Measurements from ENCODE around the gene ZDHHC19.
"Not testable (repeated sequence)": the region's sequence is repeated elsewhere in the genome, so short reads cannot be mapped to it uniquely, and the experiment has no call there.

The ZDHHC19 gene

GRCh38 chr3:196210673-196211556 is at the start of gene ZDHHC19:
Gene ZDHHC19 (minus strand): TSS chr3:196211400. CDS start chr3:196211315, 85 bp downstream.
- no peak for DNase-seq

DNA sequence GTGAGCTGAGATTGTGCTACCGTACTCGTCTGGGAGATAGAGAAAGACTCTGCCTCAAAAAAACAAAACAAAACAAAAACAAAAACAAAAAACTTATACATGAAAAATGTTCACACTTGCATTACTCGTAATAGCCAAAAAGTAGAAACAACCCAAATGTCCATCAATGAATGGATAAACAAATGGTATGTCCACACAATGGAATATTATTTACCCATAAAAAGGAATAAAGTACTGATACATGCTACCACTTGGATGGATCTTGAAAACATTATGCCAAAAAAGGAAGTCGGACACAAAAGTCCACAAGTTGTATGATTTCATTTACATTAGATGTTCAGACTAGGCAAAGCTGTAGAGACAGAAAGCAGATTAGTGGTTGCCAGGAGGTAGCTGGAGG is 49.6 kb upstream of the ZDHHC19 start:
- DNase-seq = no peak

DNA sequence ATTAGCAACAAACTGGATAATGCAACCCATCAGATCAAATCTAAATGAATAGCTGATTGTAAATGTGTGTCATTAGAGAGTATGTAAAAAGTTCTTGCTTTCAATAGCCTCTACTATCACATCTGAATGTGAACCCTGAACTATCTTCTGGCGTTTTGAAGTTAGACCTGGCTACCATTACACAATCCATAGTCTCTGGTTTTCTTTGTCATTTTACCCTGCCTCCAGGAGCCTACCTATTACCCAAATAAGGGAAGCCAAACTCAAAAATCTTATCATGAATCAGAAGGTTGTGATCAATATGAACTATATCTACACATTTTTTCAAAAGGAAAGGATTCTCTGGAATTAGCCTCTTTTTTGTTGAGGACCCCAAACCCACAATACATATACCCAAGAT is 44.6 kb upstream of the ZDHHC19 start:
- no peak for DNase-seq

- DNase-seq = no peak
These were observed 43.4 kb upstream of the ZDHHC19 start for GRCh38 chr3:196254376-196255283.

GRCh38 chr3:196251918-196252317 is 40.7 kb upstream of the ZDHHC19 start:
- no peak for DNase-seq

DNA sequence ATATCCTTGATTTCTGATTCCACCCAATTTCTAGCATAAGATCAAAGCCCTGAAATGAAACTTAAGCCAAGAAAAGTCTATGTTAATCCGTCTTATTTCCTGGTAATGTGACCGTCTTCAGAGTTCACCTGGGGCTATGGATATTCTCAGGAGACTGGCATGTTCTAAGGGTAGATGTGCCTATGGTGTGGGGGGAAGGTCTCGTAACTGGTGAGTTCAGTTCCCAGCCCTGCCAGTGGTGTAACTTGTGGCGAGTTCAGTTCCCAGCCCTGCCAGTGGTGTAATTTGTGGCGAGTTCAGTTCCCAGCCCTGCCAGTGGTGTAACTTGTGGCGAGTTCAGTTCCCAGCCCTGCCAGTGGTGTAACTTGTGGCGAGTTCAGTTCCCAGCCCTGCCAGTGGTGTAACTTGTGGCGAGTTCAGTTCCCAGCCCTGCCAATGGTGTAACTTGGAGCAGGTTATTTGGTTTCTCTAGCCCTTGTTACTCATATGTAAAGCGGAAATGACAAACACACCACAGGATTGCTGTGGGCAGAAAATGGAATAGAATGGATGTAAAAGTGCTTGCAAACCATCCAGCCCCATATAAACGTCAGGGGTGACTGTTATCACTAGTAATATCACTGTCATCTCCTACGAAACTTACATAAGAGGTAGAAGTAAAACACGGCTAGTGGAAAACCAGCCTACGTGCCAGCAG is 35.6 kb upstream of the ZDHHC19 start:
- no peak for DNase-seq

DNA sequence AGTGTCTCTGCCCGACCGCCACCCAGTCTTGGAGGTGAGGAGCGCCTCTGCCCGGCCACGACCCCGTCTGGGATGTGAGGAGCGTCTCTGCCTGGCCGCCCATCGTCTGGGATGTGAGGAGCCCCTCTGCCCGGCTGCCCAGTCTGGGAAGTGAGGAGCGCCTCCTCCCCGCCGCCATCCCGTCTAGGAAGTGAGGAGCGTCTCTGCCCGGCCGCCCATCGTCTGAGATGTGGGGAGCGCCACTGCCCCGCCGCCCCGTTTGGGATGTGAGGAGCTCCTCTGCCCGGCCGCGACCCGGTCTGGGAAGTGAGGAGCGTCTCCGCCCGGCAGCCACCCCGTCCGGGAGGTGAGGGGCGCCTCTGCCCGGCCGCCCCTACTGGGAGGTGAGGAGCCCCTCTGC is 33.0 kb upstream of the ZDHHC19 start:
- DNase-seq = not testable (repeated sequence)

DNA sequence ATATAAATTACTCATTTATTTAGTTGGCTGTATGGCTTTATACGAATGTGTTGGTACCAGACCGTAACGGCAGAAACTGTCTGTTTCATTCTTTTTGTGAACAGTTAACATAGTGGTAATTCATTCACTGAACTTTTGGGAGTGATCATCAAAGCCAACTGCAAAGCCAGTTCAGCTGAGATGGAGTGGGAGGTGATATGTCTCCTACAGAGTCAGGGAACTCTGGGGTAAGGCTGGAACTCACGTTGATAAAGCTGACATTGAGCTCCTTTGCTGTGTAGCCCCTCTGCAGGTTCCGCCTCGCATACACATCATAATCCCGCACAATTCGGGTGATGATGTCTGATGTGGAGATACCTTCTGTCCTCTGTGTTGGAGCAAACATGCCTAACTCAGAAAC is 30.5 kb upstream of the ZDHHC19 start:
- no peak for DNase-seq

- DNase-seq = no peak
These were observed 29.2 kb upstream of the ZDHHC19 start for GRCh38 chr3:196240424-196240823.

DNA sequence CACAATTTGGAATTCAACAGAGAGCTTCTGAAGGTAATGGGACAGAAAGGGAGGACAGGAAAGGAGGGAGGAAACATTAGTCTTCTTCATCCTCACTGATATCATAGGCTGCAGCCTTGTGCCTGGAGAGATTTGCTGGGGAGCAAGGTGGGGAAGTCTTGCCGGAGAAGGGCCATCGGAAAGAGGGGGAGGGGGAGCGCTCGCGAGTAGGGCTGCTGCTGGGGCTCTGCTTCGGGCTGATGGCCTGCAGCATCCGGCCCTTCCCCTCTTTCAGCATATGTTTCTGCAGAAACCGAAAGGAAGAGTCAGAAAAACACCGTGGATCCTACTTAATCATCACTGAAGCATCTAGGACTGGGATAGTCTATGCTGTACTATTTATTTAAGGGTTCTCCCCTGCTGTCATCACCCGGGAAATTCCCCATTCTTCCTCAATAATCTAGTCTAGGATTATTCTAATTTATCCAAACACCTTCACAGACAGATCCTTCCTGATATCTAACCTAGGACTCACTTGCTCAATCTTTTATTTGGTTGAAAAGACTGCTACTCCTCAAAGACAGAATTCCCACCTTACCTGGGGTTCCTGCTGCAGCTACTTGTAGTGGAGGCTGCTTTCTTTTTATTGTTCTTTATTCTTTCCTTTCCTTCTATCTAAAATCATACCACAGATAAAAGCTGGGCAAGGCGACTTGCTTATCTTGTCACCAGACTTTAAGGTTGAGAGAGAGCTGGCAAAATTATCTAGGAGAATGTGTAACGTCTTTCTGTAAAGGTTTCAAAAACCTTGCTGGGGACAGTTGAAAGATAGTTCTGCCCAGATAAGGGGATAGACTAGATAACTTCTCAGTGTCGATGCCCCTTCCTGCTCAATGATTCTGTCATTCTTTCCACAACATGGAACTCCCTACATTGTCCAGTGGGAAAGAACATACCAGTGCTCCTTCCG is 27.7 kb upstream of the ZDHHC19 start:
- no peak for DNase-seq

GRCh38 chr3:196237203-196237602 is 26.0 kb upstream of the ZDHHC19 start:
- DNase-seq = no peak

DNA sequence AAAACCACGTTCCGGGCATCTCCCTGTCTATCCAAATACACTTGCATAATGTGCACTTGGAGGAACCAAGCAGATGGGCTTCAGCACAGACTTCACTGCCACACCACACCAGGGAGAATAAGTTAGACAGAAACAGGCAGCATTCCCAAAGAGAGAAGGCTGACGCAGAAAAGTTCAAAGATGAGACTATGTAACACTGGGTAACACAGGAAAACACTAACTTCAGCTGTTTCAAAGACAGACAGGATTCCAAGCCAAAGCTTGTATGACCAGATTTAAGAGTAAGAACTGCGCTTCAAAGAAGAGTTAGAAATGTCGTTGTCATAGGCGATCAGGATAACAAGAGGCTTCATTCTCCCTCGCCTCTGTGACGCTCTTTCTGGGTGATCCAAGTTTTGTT is 25.0 kb upstream of the ZDHHC19 start:
- DNase-seq = no peak

GRCh38 chr3:196235452-196236122 is 24.4 kb upstream of the ZDHHC19 start:
- no peak for DNase-seq

DNA sequence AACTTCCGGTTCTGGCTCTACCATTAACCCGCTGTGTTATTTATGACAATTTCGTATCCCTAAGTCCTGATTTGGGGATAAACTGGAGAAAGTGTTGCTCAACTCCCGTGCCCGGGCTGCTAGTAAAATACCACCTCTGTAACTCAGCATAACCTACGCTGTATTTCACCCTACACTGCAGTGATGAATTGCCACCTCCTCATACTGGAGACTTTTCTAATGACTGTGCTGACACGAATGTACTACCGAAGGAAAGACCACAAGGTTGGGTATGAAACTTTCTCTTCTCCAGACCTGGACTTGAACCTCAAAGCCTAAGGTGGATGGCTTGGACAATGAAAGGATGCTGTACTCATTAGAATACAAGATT is 21.7 kb upstream of the ZDHHC19 start:
- DNase-seq = no peak

GRCh38 chr3:196232154-196232881 is 21.1 kb upstream of the ZDHHC19 start:
- no peak for DNase-seq

DNA sequence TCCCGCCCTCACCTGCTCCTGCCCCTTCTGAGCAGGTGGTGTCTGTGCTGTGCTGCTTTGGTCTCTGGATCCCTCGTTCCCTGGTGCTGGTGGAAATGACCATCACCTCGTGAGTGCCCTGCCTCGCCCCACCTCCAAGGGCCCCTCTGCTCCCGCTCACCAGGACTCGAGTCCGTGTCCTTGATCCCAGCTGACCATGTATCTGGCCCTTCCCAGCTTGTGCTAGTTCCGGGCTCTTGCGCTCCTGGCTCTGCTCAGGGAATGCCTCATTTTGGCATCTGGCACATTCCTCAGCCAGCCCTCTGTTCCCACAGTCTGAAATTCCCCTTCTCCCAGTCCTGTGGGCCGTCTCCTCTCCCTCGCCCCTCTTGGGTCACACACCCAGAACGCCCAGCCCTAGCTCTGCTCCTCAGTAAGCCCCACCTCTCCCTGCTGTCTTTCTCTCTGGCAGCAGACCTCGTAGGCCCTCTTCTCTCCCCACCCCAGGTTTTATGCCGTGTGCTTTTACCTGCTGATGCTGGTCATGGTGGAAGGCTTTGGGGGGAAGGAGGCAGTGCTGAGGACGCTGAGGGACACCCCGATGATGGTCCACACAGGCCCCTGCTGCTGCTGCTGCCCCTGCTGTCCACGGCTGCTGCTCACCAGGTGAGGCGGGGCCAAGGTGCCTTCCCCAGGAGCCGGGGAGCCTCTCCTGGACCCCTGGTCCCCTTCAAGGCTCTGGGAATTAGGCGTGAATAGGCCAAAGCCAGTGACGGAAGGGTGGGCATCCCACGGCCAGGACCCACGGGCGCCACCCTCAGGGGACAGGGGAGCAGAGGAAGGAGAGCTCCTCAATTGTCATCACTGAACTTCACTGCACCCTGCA is 16.7 kb upstream of the ZDHHC19 start:
- no peak for DNase-seq

GRCh38 chr3:196227121-196227561 is 15.9 kb upstream of the ZDHHC19 start:
- no peak for DNase-seq

DNA sequence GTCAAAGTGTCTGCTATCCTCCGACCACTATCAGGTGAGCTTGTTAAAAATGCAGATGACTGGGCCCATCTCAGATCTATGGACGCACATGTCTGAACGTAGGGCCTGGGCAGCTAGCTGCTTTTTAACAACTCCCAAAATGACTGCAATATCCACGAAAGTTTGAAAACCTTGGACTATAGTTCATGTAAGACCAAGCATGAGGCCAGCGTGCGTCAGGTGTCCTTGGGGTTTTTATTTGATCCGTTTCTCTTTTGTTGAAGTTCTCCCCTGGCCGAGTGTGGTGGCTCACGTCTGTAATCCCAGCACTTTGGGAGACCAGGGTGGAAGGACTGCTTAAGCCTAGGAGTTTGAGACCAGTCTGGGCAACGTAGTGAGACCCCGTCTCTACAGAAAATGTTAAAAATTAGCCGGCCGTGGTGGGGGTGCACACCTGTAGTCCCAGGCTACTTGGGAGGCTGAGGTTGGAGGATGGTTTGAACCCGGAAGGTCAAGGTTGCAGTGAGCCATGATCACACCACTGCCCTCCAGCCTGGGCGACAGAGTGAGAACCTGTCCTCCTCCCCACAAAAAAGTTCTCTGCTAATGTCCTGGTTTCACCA is 14.7 kb upstream of the ZDHHC19 start:
- no peak for DNase-seq

DNA sequence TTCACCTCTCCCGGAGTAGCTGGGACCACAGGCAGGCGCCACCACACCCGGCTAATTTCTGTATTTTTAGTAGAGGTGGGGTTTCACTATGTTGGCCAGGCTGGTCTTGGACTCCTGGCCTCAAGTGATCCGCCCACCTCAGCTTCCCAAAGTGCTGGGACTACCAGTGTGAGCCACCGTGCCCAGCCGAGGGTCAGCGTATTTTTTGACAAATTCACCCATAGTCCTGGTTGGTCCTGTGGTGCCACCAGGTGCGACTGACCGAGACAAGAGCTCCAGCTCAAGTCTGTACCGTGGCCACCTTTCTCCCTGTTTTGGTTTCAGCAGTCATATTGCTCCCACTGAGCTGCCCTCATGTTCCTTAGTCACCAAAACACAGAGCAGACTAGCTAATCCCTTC is 13.9 kb upstream of the ZDHHC19 start:
- no peak for DNase-seq
